Astrocyte (in vitro differentiated cells and primary cell): ENCODE measurements around the gene SH3BP2.

Experiments used
- EZH2 ChIP-seq: IDR thresholded peaks from 2 replicates; pipeline ENCODE4 v1.6.1; 2012; ENCODE audit warnings: mild to moderate bottlenecking, low read length, inconsistent platforms; ENCODE audit not compliant: insufficient read depth
- TF ChIP-seq, protein P1 (sequence below): IDR thresholded peaks from 2 replicates; pipeline ENCODE4 v1.5.1; 2011; ENCODE audit warnings: low read depth, mild to moderate bottlenecking, inconsistent platforms, low read length, moderate library complexity; ENCODE audit not compliant: insufficient read depth

DNA sequence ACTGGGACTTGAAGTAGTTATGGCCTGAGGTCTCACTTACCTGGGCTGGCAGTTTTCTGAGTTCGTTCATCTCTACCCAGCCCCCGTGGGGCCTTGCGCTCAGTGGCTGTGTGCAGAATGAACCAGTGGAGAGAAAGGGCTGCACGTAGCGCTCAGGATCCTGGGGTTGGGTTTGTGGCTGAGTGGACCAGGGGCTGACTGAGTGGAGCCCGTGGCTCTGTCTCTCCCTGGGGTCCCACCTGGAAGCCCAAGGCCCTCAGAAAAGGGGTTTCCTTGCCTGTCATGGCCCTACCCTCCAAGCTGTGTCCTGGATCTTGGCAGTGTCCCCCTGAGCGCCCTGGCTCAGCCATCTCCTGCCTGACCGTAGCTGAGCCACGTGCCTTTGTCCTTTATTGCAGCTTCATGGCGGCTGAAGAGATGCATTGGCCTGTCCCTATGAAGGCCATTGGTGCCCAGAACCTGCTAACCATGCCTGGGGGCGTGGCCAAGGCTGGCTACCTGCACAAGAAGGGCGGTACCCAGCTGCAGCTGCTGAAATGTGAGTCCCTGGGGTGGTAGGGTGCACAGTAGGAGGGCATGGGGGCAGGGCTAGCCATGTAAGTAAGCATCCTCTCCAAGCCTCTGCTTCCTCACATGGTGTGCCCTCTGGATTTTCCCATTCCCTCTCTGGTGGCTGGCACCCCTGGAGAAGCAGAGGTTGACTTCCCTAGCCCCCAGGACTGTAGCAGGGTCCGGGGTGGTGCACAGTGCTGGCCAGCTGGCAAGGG, 27.5 kb downstream of the SH3BP2 start:
- TF ChIP-seq, protein P1, sequence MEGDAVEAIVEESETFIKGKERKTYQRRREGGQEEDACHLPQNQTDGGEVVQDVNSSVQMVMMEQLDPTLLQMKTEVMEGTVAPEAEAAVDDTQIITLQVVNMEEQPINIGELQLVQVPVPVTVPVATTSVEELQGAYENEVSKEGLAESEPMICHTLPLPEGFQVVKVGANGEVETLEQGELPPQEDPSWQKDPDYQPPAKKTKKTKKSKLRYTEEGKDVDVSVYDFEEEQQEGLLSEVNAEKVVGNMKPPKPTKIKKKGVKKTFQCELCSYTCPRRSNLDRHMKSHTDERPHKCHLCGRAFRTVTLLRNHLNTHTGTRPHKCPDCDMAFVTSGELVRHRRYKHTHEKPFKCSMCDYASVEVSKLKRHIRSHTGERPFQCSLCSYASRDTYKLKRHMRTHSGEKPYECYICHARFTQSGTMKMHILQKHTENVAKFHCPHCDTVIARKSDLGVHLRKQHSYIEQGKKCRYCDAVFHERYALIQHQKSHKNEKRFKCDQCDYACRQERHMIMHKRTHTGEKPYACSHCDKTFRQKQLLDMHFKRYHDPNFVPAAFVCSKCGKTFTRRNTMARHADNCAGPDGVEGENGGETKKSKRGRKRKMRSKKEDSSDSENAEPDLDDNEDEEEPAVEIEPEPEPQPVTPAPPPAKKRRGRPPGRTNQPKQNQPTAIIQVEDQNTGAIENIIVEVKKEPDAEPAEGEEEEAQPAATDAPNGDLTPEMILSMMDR: no peak
- TF ChIP-seq EZH2: no peak
